GM12873 (cell line): Measurements from ENCODE around the gene RS1.

ENCODE experiments used
- TF ChIP-seq, protein P1 (sequence below): IDR thresholded peaks from 2 replicates; pipeline ENCODE4 v1.5.1; 2012; ENCODE audit warnings: low read depth, mild to moderate bottlenecking, moderate library complexity, low read length, control low read depth; ENCODE audit not compliant: insufficient read depth; ENCODE audit errors: missing control alignments

The RS1 gene

DNA sequence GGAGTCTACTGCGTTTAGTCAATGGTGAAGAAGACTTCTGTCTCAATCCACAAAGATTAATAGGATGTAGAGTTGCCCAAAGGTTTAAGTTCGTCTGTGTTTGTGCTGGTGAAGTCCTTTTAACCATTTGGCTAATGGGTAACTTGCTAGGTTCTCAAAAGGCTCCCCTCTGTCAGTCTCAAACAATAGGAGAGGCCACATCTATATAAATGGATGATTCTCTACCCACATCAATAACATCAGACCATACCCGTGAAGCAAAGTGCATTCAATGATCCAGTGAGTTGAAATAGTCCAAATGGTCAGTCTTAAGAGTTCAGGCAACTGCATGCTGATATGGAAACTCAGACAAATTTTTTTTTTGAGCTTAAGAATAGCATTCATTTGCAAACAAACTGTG is 28.1 kb downstream of the RS1 start:
- TF ChIP-seq, protein P1, sequence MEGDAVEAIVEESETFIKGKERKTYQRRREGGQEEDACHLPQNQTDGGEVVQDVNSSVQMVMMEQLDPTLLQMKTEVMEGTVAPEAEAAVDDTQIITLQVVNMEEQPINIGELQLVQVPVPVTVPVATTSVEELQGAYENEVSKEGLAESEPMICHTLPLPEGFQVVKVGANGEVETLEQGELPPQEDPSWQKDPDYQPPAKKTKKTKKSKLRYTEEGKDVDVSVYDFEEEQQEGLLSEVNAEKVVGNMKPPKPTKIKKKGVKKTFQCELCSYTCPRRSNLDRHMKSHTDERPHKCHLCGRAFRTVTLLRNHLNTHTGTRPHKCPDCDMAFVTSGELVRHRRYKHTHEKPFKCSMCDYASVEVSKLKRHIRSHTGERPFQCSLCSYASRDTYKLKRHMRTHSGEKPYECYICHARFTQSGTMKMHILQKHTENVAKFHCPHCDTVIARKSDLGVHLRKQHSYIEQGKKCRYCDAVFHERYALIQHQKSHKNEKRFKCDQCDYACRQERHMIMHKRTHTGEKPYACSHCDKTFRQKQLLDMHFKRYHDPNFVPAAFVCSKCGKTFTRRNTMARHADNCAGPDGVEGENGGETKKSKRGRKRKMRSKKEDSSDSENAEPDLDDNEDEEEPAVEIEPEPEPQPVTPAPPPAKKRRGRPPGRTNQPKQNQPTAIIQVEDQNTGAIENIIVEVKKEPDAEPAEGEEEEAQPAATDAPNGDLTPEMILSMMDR: no peak

DNA sequence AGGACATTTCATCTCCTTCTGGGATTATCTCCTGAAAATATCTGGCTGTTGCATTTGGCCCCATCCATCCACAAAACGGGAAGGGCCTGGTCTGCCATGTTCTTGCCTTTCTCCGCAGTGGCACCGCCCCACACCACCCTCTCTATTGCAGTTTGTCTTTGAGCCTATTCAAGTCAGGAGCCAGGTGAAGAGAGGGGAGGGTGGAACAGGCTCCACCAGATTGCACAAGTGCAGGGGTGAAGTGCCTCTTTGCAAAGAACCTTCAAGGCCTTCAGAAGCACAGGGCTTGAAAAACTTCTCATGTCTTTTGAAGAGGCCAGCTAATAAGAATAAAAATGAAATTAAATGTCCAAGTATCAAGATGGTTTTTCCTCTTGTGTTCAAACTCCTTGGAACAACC is 28.7 kb downstream of the RS1 start:
- TF ChIP-seq, protein P1: no peak

DNA sequence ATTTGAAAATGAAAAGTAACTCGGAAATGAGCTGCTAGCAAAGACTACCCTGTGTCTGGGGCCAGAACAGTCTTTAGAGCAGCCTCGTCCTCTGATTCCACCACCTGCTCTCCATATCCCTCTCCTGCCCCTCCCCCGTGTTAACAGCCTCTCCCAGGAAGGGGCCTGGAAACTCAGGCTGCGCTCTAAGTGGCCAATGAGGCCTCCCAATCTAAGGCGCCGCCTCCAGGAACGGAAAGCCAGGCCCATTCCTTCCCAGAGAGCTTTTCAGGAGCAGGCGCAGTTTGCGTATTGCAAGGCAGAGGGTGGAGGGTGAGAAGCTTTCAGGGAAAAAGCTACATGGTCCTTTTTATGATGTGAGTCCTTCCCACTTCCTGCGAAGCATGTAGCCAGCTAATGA is 31.2 kb downstream of the RS1 start:
- TF ChIP-seq, protein P1: no peak

DNA sequence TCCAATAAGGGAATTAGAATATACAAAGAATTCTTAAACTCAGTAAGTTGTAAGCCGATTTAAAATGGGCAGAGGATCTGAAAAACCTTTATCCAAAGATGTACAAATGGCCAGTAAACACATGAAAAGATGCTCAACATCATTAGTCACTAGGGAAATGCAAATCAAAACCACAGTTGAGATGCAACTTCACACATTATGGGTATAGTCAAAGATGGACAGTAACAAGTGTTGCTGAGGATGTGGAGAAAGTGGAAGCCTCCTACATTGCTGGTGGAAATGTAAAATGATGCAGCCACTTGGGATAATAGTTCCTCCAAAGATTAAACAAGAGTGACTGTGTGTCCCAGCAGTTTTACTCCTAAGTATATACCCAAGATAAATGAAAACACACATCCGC is 32.6 kb downstream of the RS1 start:
- TF ChIP-seq, protein P1: no peak

DNA sequence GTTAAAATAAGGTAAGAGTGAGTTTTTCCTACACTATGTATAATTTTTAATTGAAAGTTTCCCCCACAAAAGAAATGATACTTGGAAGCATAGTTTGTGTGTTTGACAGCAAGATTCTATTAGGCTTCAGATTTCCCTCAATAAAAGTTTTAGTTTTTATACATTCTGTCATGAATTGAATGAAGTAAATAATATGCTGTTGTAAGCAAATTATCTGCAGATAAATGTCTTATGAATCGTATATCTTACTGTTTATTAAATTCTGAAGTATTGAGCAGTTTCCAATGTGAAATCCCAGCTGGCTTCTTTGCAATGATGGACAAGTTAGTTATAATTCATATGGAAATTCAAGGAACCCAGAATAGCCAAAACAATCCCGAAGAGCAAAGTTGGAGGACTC is 33.5 kb downstream of the RS1 start:
- TF ChIP-seq, protein P1: no peak

DNA sequence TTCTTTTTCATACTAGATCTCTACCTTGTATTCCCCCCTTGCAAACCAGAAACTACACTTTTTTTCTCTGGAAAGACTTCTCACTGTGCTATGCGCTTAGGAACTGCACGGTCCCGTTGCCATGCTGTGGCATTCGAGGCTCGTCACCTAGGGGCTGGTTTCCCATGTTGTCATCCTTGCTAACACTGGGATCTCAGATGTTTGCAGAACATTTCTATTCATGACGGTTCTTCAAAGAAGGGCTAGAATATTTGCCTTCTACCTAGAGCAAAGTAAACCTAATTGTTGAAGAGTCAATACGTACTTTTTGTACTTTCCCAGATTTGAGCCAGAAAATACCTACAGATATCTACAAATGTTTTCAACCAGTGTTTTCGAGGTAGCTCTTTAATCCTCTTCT is 41.0 kb downstream of the RS1 start:
- TF ChIP-seq, protein P1: no peak

DNA sequence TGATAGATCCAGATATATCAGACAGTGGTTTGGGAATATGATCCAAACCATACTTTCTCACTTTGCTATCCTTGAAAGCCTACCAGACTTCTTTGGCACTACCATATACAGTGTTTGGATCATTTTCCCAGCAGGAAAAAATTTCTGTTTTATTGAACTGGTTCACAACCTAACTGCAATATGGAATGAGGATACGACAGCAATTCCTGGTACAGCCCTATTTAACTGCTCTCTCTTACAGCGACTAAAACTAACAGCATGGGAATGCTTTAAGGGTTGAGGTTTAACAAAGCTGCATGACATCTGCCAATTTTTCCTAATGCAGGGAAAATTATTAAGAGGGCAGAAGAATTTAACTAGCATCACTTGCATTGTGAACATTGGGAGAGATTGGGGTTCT is 47.3 kb downstream of the RS1 start:
- TF ChIP-seq, protein P1: no peak

DNA sequence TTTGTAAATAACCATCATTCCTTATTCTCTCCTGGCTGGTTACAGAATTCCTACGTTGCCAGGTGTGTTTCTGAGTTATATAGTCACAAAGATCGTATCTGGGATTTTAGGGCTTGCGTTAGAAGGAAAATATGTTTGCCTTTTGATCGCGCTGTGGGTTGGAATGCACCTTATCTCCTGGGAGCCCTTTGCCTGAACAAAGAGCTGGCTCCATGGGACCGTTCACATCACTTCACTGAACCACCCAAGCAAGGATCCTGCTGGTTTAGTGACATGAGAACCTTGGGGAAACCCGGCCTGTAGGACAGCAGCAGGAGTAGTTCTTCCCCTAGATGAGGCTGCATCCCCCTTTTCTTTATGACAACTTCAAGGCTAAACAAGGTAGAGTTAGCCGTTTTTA is 51.6 kb downstream of the RS1 start:
- TF ChIP-seq, protein P1: no peak
